Gastrocnemius medialis (tissue), 4 donors: ENCODE measurements around the gene ACTL6B.

Experiments
- CTCF ChIP-seq, 5 experiments: fragments of 450-650 bp in 3 of 5; fragments of 200-600 bp in 2 of 5; sonication (generic) in 2 of 5; IDR thresholded peaks in 4 of 5; conservative IDR thresholded peaks in 1 of 5; 1 replicate in 4 of 5; 2 replicates in 1 of 5; pipeline ENCODE4 v1.5.1; 2016 to 2019; ENCODE audit warnings: antibody characterized with exemption in 5 of 5, mild to moderate bottlenecking in 3 of 5, moderate library complexity in 3 of 5
- POLR2A ChIP-seq, 2 donors: fragments of 450-650 bp; IDR thresholded peaks; one replicate each; pipeline ENCODE4 v1.6.1; 2017; ENCODE audit warnings: antibody characterized with exemption in 2 of 2, mild to moderate bottlenecking in 2 of 2, moderate library complexity in 2 of 2

- TF ChIP-seq CTCF (IDR thresholded peaks at IDR 0.05 in 4 of 5, conservative IDR thresholded peaks at IDR 0.05 in 1 of 5) (no peak), POLR2A (IDR thresholded peaks at IDR 0.05) (no peak)
These were observed 32.1 kb upstream of the ACTL6B start for GRCh38 chr7:100688326-100688860.
